Hindlimb muscle (tissue), 1 donor: ENCODE data around the gene PCDHGA8. TPM values are rescaled to one million over a fixed set of nuclear protein-coding genes. Genes with fewer than 3 reads are reported as not detected.
"Not testable (repeated sequence)": the region's sequence is repeated elsewhere in the genome, so short reads cannot be mapped to it uniquely, and the experiment has no call there.

Source experiments
- DNase-seq: peaks from one replicate; pipeline ENCODE4 v3.0.0-alpha.2; 2013
- polyA plus RNA-seq: library from polyadenylated mRNA; unstranded; fragments of 120-200 nt; gene quantifications from one replicate; pipeline ENCODE4 v1.2.1, GENCODE V29; 2013; ENCODE audit not compliant: insufficient read length

Gene PCDHGA8
- polyA plus RNA-seq, 1 donor, result 0.80 TPM

- DNase-seq, result no peak
These were observed 20.6 kb upstream of the PCDHGA8 start for GRCh38 chr5:141371572-141372475.

GRCh38 chr5:141373673-141374317, 18.6 kb upstream of the PCDHGA8 start, which contains the start of gene PCDHGA6:
Gene PCDHGA6 (plus strand): TSS chr5:141373891. CDS start chr5:141374084, 193 bp downstream.
- DNase-seq, result no peak

- no peak for DNase-seq
These were observed 17.8 kb upstream of the PCDHGA8 start for GRCh38 chr5:141374627-141375026.

- DNase-seq, result not testable (repeated sequence)
These were observed 16.8 kb upstream of the PCDHGA8 start for GRCh38 chr5:141375444-141376155.

- no peak for DNase-seq
These were observed 9.8 kb upstream of the PCDHGA8 start, which contains the start of gene PCDHGA7 for GRCh38 chr5:141382469-141383294. Gene PCDHGA7 (plus strand): TSS chr5:141382742. CDS start chr5:141382900, 158 bp downstream.

- no peak for DNase-seq
These were observed 9.1 kb upstream of the PCDHGA8 start for GRCh38 chr5:141383345-141383744.

GRCh38 chr5:141384471-141385267, 7.8 kb upstream of the PCDHGA8 start:
- DNase-seq, result no peak

GRCh38 chr5:141387557-141388311, 4.7 kb upstream of the PCDHGA8 start, which contains the start of gene PCDHGB4:
Gene PCDHGB4 (plus strand): TSS chr5:141387698. CDS start chr5:141387885, 187 bp downstream.
- not testable (repeated sequence) for DNase-seq

GRCh38 chr5:141388661-141389060, 3.8 kb upstream of the PCDHGA8 start:
- no peak for DNase-seq

- no peak for DNase-seq
These were observed 3.0 kb upstream of the PCDHGA8 start for GRCh38 chr5:141389153-141390042.

GRCh38 chr5:141393267-141393666, 834 bp downstream of the PCDHGA8 start:
- DNase-seq, result no peak

GRCh38 chr5:141394401-141395187, 2.2 kb downstream of the PCDHGA8 start:
- DNase-seq, result not testable (repeated sequence)

- not testable (repeated sequence) for DNase-seq
These were observed 5.5 kb downstream of the PCDHGA8 start, which contains the start of gene PCDHGB5 for GRCh38 chr5:141397756-141398551. Gene PCDHGB5 (plus strand): TSS chr5:141397947. CDS start chr5:141398128, 181 bp downstream.

GRCh38 chr5:141398608-141399007, 6.2 kb downstream of the PCDHGA8 start:
- no peak for DNase-seq

GRCh38 chr5:141399555-141400258, 7.3 kb downstream of the PCDHGA8 start:
- DNase-seq, result no peak

GRCh38 chr5:141402553-141403243, 10.3 kb downstream of the PCDHGA8 start, which contains the start of gene PCDHGA9:
Gene PCDHGA9 (plus strand): TSS chr5:141402778. CDS start chr5:141402953, 175 bp downstream.
- DNase-seq, result no peak
